Endodermal cell (in vitro differentiated cells): Measurements from ENCODE around the gene TESMIN. TPM values are rescaled to one million over a fixed set of nuclear protein-coding genes. Genes with fewer than 3 reads are reported as not detected.

Experiments used
- DNase-seq: peaks from one replicate; pipeline ENCODE4 v3.0.0-alpha.2; 2017
- H3K27ac ChIP-seq: 2 replicates; pipeline ENCODE4 v1.5.1; 2013; ENCODE audit warnings: mild to moderate bottlenecking, low read depth, low read length, moderate library complexity
- H3K27me3 ChIP-seq: 2 replicates; pipeline ENCODE4 v1.6.1; 2013; ENCODE audit warnings: mild to moderate bottlenecking, low read length, moderate library complexity; ENCODE audit not compliant: insufficient read depth, control insufficient read depth, poor library complexity, severe bottlenecking
- H3K36me3 ChIP-seq: 2 replicates; pipeline ENCODE4 v1.7.0; 2013; ENCODE audit warnings: mild to moderate bottlenecking, low read length, moderate library complexity; ENCODE audit not compliant: control insufficient read depth, insufficient read depth
- H3K4me1 ChIP-seq: one replicate; pipeline ENCODE4 v1.7.0; 2013; ENCODE audit warnings: low read length; ENCODE audit not compliant: control insufficient read depth, insufficient read depth
- H3K4me3 ChIP-seq: 2 replicates; pipeline ENCODE4 v1.5.1; 2013; ENCODE audit warnings: mild to moderate bottlenecking, low read length, moderate library complexity
- H3K9ac ChIP-seq: 2 replicates; pipeline ENCODE4 v1.6.1; 2013; ENCODE audit warnings: mild to moderate bottlenecking, low read length, moderate library complexity; ENCODE audit not compliant: poor library complexity, severe bottlenecking; ENCODE audit errors: extremely low read depth
- H3K9me3 ChIP-seq: 2 replicates; pipeline ENCODE4 v1.6.1; 2013; ENCODE audit warnings: mild to moderate bottlenecking, low read length, moderate library complexity; ENCODE audit not compliant: control insufficient read depth
- H3K27ac Mint-ChIP-seq: 2 replicates; pipeline ENCODE4 v1.8.0; 2020; ENCODE audit warnings: mixed read lengths
- H3K27me3 Mint-ChIP-seq: 2 replicates; pipeline ENCODE4 v1.8.0; 2021; ENCODE audit warnings: mild to moderate bottlenecking, mixed read lengths; ENCODE audit not compliant: insufficient read depth
- H3K36me3 Mint-ChIP-seq: 2 replicates; pipeline ENCODE4 v1.8.0; 2020; ENCODE audit warnings: low read depth, mixed read lengths
- H3K4me1 Mint-ChIP-seq: 2 replicates; pipeline ENCODE4 v1.8.0; 2020; ENCODE audit warnings: mixed read lengths
- H3K4me3 Mint-ChIP-seq: 2 replicates; pipeline ENCODE4 v1.8.0; 2020; ENCODE audit warnings: mild to moderate bottlenecking, moderate library complexity, mixed read lengths
- H3K9me3 Mint-ChIP-seq: 2 replicates; pipeline ENCODE4 v1.8.0; 2020; ENCODE audit warnings: mild to moderate bottlenecking, mixed read lengths
- WGBS, 2 experiments: methylation state at CpG; one replicate each; pipeline versions ENCODE4 v1.1.5 to v1.1.7; 2013; ENCODE audit warnings: missing lambda C conversion rate in 2 of 2, mixed read lengths in 1 of 2; ENCODE audit not compliant: insufficient coverage in 1 of 2, insufficient read length in 1 of 2; 5-methylcytosine and 5-hydroxymethylcytosine counted together
- total RNA-seq, 2 donors: library from RNA; stranded (reverse); fragmentation: NEBNext Ultra II Directional in 1 of 2; extraction: Animal tissue kit (Norgen Biotek cat#: 25700) in 1 of 2; gene quantifications; 2 replicates in 1 of 2; 3 replicates in 1 of 2; pipeline ENCODE4 v1.2.1, GENCODE V29; 2021
- TF ChIP-seq, protein P1 (sequence below): fragments of 200-600 bp; sonication (generic); conservative IDR thresholded peaks from 2 replicates; pipeline ENCODE4 v1.5.0; 2021; ENCODE audit warnings: antibody characterized with exemption, mild to moderate bottlenecking

TESMIN gene
- total RNA-seq, 2 donors from 2014 or later, result 53.7 to 68.8 TPM

DNA sequence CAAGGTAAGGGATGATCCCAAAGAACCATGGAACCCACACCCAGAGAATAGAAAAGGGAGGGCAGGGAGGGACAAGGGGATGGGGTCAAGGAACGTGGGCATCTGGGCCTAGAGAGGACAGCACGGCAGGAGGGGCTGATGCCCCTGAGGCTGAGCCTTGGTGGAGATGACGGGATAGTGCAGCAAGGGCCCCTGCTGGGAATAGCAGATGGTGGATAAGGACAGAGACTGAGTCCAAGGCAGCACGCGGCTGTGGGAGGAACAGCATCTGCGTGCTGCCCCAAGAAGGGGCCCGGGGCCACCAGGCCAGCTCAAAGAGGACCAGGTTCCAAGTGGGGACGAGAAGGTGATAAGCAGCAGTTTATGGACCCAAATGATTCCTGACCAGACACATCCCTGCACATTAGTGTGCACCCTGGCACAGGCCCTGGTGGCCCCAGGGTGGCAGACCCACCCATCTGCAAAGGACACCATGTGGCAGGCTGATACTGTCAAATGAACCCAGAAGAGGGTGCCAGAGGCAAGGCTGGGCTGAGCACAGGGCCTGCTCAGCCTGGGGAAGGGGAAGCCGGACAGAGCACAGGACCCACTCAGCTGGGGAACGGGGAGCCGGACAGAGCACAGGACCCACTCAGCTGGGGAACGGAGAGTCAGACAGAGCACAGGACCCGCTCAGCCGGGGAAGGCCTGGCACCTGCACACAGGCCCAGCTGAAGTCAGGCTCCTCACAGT, 12.8 kb upstream of the TESMIN start:
- H3K27ac Mint-ChIP-seq, result peak overlapping the region; percentile 6
- no peak for DNase-seq
- no peaks in the 10 kb centered on the region for H3K27me3 Mint-ChIP-seq
- no peaks in the 10 kb centered on the region for H3K36me3 ChIP-seq
- TF ChIP-seq, protein P1, sequence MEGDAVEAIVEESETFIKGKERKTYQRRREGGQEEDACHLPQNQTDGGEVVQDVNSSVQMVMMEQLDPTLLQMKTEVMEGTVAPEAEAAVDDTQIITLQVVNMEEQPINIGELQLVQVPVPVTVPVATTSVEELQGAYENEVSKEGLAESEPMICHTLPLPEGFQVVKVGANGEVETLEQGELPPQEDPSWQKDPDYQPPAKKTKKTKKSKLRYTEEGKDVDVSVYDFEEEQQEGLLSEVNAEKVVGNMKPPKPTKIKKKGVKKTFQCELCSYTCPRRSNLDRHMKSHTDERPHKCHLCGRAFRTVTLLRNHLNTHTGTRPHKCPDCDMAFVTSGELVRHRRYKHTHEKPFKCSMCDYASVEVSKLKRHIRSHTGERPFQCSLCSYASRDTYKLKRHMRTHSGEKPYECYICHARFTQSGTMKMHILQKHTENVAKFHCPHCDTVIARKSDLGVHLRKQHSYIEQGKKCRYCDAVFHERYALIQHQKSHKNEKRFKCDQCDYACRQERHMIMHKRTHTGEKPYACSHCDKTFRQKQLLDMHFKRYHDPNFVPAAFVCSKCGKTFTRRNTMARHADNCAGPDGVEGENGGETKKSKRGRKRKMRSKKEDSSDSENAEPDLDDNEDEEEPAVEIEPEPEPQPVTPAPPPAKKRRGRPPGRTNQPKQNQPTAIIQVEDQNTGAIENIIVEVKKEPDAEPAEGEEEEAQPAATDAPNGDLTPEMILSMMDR, result peak; percentile 58
- peaks cover 9% of the 10 kb centered on the region for H3K4me1 Mint-ChIP-seq
- H3K36me3 Mint-ChIP-seq, result peaks cover 8% of the 10 kb centered on the region
- WGBS, 2 experiments, result 91 to 96% methylated on average over 10 to 14 of the region's 14 CpGs
- H3K9me3 Mint-ChIP-seq, result no peaks in the 10 kb centered on the region
- H3K4me3 ChIP-seq, result no peak overlapping the region
- H3K4me3 Mint-ChIP-seq, result no peak overlapping the region
- no peaks in the 10 kb centered on the region for H3K9me3 ChIP-seq
- no peaks in the 10 kb centered on the region for H3K27me3 ChIP-seq
- H3K9ac ChIP-seq, result no peak overlapping the region
- H3K4me1 ChIP-seq, result no peaks in the 10 kb centered on the region
- no peak overlapping the region for H3K27ac ChIP-seq

DNA sequence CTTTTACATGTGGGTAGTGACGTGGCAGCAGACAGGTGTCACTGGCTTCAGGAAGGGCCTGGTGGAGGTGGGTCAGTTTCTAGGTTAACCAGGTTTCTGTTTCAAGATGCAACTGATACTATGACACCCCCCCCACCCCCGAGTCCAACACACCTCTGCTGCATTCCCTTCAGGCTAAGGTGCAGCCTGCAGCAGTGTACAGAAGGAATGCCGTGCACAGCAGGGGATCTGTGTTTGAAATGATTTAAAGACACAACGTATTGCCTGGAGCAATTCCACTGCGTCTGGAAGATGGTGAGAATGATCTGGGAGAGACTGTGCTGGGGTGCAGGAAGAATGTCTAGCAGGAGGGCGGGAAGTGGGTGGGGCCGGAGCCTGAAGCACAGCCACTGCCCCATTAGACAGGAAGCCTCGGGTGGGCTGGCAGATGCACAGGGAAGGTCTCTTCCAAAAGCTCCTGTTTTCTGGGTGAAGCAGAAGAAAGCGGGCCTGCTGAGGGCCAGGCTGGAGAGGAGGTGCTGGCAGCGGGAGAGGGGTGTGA, 11.9 kb upstream of the TESMIN start:
- Mint-ChIP-seq H3K4me3 (no peak overlapping the region), H3K4me1 (peaks cover 9% of the 10 kb centered on the region), H3K27ac (no peak overlapping the region), H3K27me3 (no peaks in the 10 kb centered on the region), H3K36me3 (peaks cover 3% of the 10 kb centered on the region), H3K9me3 (no peaks in the 10 kb centered on the region)
- Histone ChIP-seq H3K4me1 (no peaks in the 10 kb centered on the region), H3K4me3 (no peak overlapping the region), H3K9ac (no peak overlapping the region), H3K9me3 (no peaks in the 10 kb centered on the region), H3K36me3 (no peaks in the 10 kb centered on the region), H3K27ac (no peak overlapping the region), H3K27me3 (no peaks in the 10 kb centered on the region)
- no peak for DNase-seq
- TF ChIP-seq, protein P1, result no peak
- 78 to 89% methylated on average over 5 to 10 of the region's 10 CpGs for WGBS, 2 experiments

DNA sequence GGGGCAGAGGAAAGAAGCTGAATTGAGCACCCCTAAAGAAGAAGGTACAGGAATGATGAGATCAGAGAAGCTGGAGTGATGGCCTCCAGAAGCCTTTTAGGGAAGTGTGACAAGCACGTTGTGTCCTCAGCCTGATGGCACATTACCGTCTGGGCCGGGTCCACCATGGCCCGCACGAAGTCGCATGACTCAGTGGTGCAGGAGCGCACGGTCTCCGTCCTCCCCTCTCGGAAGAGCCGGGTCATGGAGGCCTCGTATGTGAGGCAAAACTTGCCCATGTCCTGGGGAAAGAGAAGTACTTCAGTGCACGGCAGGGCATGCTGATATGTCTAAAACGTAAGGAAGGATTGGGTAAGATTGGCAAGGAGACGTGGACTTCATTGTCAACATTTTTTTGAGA, 11.2 kb upstream of the TESMIN start:
- H3K27ac Mint-ChIP-seq, result no peak overlapping the region
- TF ChIP-seq, protein P1, result no peak
- peaks cover 2% of the 10 kb centered on the region for H3K36me3 Mint-ChIP-seq
- no peaks in the 10 kb centered on the region for H3K36me3 ChIP-seq
- H3K9me3 Mint-ChIP-seq, result no peaks in the 10 kb centered on the region
- H3K27me3 ChIP-seq, result no peaks in the 10 kb centered on the region
- peaks cover 9% of the 10 kb centered on the region for H3K4me1 Mint-ChIP-seq
- no peaks in the 10 kb centered on the region for H3K27me3 Mint-ChIP-seq
- H3K9ac ChIP-seq, result no peak overlapping the region
- H3K4me3 Mint-ChIP-seq, result no peak overlapping the region
- WGBS, 2 experiments, result 87 to 97% methylated on average over 14 to 15 of the region's 15 CpGs
- no peak overlapping the region for H3K27ac ChIP-seq
- DNase-seq, result no peak
- no peak overlapping the region for H3K4me3 ChIP-seq
- no peaks in the 10 kb centered on the region for H3K9me3 ChIP-seq
- H3K4me1 ChIP-seq, result no peaks in the 10 kb centered on the region
